Esophagus muscularis mucosa (tissue), 2 donors: ENCODE results near the gene FRMD4A.

ENCODE experiments used
- POLR2A ChIP-seq: fragments of 450-650 bp; IDR thresholded peaks from one replicate; pipeline ENCODE4 v1.6.1; 2017; ENCODE audit warnings: antibody characterized with exemption, moderate library complexity, mild to moderate bottlenecking, low read depth
- POLR2AphosphoS5 ChIP-seq, 2 donors: sonication (generic); formaldehyde crosslinking; IDR thresholded peaks; one replicate each; pipeline ENCODE4 v1.6.1; 2017; ENCODE audit warnings: antibody characterized with exemption in 2 of 2

DNA sequence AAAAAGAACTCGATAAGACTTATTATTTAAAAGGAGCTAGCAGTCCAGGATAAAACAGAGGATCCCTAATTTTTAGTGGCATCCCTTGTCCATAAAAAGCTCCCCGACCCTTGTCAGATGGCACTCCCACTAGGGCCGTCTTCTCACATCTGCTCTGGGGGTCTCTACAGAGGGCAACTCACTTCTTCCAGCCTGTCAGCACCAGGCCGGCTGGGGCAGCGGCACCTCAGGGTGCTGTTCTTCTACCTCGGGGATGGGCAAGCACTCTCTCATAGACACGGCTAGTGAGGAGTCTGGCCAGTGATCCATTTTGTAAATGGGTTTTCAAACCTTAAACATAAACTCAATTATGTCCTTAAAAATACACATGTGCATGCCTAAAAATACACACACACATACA is 609.2 kb downstream of the FRMD4A start:
- TF ChIP-seq POLR2A: no peak
- no peak for TF ChIP-seq POLR2AphosphoS5 (IDR thresholded peaks at IDR 0.05)
